K562 (cell line): ENCODE data around the gene DIAPH3.

Source experiments
- CBX8 ChIP-seq: fragments of 200-600 bp; sonication (generic); IDR thresholded peaks from 2 replicates; pipeline ENCODE4 v1.6.1; 2012; ENCODE audit warnings: borderline replicate concordance, mixed run types, low read depth, mild to moderate bottlenecking, moderate library complexity, mixed read lengths, low read length, control low read depth, inconsistent platforms; ENCODE audit not compliant: poor library complexity, severe bottlenecking; ENCODE audit errors: extremely low read depth
- CHD1 ChIP-seq: fragments of 200-600 bp; sonication (generic); IDR thresholded peaks from one replicate; pipeline ENCODE4 v1.6.1; 2012; ENCODE audit warnings: mild to moderate bottlenecking, moderate library complexity, low read length, inconsistent platforms
- POLR2A ChIP-seq: fragments of 450-650 bp; conservative IDR thresholded peaks from 2 replicates; pipeline ENCODE4 v1.6.1; 2016
- TCF15 ChIP-seq: fragments of 250-450 bp; sonication (Bioruptor Pico); IDR thresholded peaks from 2 replicates; pipeline ENCODE4 v1.8.0; 2022; ENCODE audit warnings: moderate library complexity, mild to moderate bottlenecking, inconsistent platforms

DNA sequence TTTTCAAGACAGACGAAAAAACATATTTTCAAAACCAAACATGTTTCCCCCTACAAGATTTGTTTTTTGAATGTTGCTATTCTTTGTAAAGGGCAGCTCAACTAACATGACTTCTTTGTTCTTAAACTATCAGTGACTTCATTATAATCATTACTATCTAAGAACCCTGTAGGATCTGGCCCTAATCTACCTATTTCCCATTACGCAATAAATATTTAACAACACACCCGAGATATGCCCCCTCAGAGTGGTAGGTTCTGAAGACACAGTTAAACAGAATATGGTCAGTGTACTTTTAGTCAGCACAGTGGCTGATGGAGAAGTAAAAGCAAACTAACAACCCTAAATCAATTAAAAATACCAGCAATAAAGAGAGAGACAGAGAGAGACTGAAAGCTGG is 186.9 kb downstream of the DIAPH3 start:
- no peak for TF ChIP-seq TCF15
- TF ChIP-seq CHD1: no peak
- TF ChIP-seq CBX8: no peak
- TF ChIP-seq POLR2A: no peak
